MM.1S (cell line): ENCODE data around the gene INO80B.

Experiments
- DNase-seq: peaks from one replicate; pipeline ENCODE4 v3.0.0-alpha.2; 2015
- H2AFZ ChIP-seq: fragments of 300-600 bp; sonication (generic); 2 replicates; pipeline ENCODE4 v1.6.0; 2016; ENCODE audit warnings: antibody characterized with exemption, low read length
- H3F3A ChIP-seq: fragments of 300-600 bp; sonication (generic); 2 replicates; pipeline ENCODE4 v1.6.1; 2016; ENCODE audit warnings: mild to moderate bottlenecking, antibody characterized with exemption, low read length, moderate library complexity, mixed read lengths; ENCODE audit not compliant: insufficient read depth
- H3K27ac ChIP-seq: fragments of 300-600 bp; sonication (generic); 2 replicates; pipeline ENCODE4 v1.5.1; 2016; ENCODE audit warnings: mild to moderate bottlenecking, low read length
- H3K27me3 ChIP-seq: fragments of 300-600 bp; sonication (generic); replicated peaks from 2 replicates; pipeline ENCODE4 v1.6.0; 2016; ENCODE audit warnings: low read length; ENCODE audit not compliant: insufficient read depth
- H3K36me3 ChIP-seq: fragments of 300-600 bp; sonication (generic); replicated peaks from 2 replicates; pipeline ENCODE4 v1.6.1; 2016; ENCODE audit warnings: mild to moderate bottlenecking, low read length, mixed read lengths; ENCODE audit not compliant: insufficient read depth
- H3K4me1 ChIP-seq: fragments of 300-600 bp; sonication (generic); 2 replicates; pipeline ENCODE4 v1.6.1; 2016; ENCODE audit warnings: low read length, mixed read lengths
- H3K4me2 ChIP-seq: fragments of 300-600 bp; sonication (generic); 2 replicates; pipeline ENCODE4 v1.6.0; 2016; ENCODE audit warnings: low read depth, low read length
- H3K4me3 ChIP-seq: fragments of 300-600 bp; sonication (generic); 2 replicates; pipeline ENCODE4 v1.5.1; 2016; ENCODE audit warnings: low read length, mixed read lengths
- H3K79me2 ChIP-seq: fragments of 300-600 bp; sonication (generic); 2 replicates; pipeline ENCODE4 v1.6.1; 2016; ENCODE audit warnings: mixed run types, low read length, mixed read lengths
- H3K9ac ChIP-seq: fragments of 300-600 bp; sonication (generic); 2 replicates; pipeline ENCODE4 v1.6.1; 2016; ENCODE audit warnings: low read length, mixed read lengths
- H3K9me2 ChIP-seq: fragments of 300-600 bp; sonication (generic); replicated peaks from 2 replicates; pipeline ENCODE4 v1.6.1; 2016; ENCODE audit warnings: mild to moderate bottlenecking, low read length, mixed read lengths; ENCODE audit not compliant: insufficient read depth
- H3K9me3 ChIP-seq: fragments of 300-600 bp; sonication (generic); replicated peaks from 2 replicates; pipeline ENCODE4 v1.6.1; 2016; ENCODE audit warnings: mild to moderate bottlenecking, low read length, mixed read lengths; ENCODE audit not compliant: insufficient read depth
- H4K20me1 ChIP-seq: fragments of 300-600 bp; sonication (generic); 2 replicates; pipeline ENCODE4 v1.6.1; 2016; ENCODE audit warnings: mild to moderate bottlenecking, low read length, moderate library complexity, mixed read lengths; ENCODE audit not compliant: insufficient read depth
- CTCF ChIP-seq: fragments of 300-600 bp; sonication (generic); IDR thresholded peaks from 2 replicates; pipeline ENCODE4 v1.5.1; 2016; ENCODE audit warnings: antibody characterized with exemption, low read length, mixed read lengths
- EZH2 ChIP-seq: fragments of 300-600 bp; sonication (generic); optimal IDR thresholded peaks from 2 replicates; pipeline ENCODE3; 2017; ENCODE audit warnings: low read depth, mild to moderate bottlenecking, antibody characterized with exemption, low read length, mixed read lengths
- EZH2phosphoT487 ChIP-seq: fragments of 300-600 bp; sonication (generic); IDR thresholded peaks from 2 replicates; pipeline ENCODE4 v1.6.1; 2018; ENCODE audit warnings: antibody characterized with exemption, low read length

Gene INO80B

GRCh38 chr2:74425523-74425922, 29.4 kb upstream of the INO80B start:
- no peak for TF ChIP-seq EZH2phosphoT487
- no peak for TF ChIP-seq EZH2
- no peak for TF ChIP-seq CTCF
- no peaks in the 10 kb centered on the region for H3K79me2 ChIP-seq
- no peak overlapping the region for H3K4me2 ChIP-seq
- no peak overlapping the region for H3K4me3 ChIP-seq
- H3K4me1 ChIP-seq: peaks cover 3% of the 10 kb centered on the region; the same call in 1 of the 2 replicates
- no peak overlapping the region for H3K27ac ChIP-seq
- no peaks in the 10 kb centered on the region for H3K36me3 ChIP-seq
- peaks cover 8% of the 10 kb centered on the region; the same call in 1 of the 2 replicates for H3F3A ChIP-seq
- no peaks in the 10 kb centered on the region for H3K9me2 ChIP-seq
- no peaks in the 10 kb centered on the region for H3K9me3 ChIP-seq
- no peaks in the 10 kb centered on the region for H4K20me1 ChIP-seq
- no peak overlapping the region for H3K9ac ChIP-seq
- DNase-seq: no peak
- no peak overlapping the region for H2AFZ ChIP-seq
- no peaks in the 10 kb centered on the region for H3K27me3 ChIP-seq

DNA sequence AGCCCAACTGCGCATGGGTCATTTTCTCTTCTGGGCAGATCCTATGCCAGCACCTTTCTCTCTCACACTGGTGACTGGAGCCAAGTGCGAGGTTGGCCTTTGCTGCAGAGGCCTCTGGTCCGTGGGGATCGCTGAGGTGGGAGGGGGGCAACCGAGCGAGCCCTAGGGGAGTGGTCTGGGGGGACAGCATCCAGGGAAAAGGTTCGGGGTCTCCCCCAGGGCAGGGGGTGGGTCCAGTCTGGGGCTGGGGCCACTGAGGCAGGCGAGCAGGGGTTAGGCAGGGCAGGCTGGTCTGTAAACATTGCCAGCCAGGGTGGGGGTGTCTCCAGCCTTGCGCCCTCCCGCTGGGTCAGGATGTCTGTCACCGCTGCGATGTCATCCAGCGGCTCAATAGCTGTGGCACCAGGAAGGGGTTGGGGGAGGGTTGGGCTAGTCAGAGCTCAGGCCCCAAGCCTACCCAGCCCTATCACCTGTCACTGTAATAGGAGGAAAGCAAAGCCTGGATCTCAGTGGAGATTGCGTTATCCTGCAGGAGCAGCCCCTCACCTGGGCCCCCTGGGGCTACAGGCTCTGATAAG, 28.6 kb upstream of the INO80B start:
- DNase-seq: no peak
- H2AFZ ChIP-seq: no peak overlapping the region
- no peaks in the 10 kb centered on the region for H4K20me1 ChIP-seq
- H3K9me3 ChIP-seq: no peaks in the 10 kb centered on the region
- no peak overlapping the region for H3K27ac ChIP-seq
- no peaks in the 10 kb centered on the region for H3K9me2 ChIP-seq
- H3K36me3 ChIP-seq: no peaks in the 10 kb centered on the region
- TF ChIP-seq EZH2: no peak
- no peak for TF ChIP-seq EZH2phosphoT487
- TF ChIP-seq CTCF: no peak
- H3K27me3 ChIP-seq: no peaks in the 10 kb centered on the region
- H3K79me2 ChIP-seq: no peaks in the 10 kb centered on the region
- H3K4me1 ChIP-seq: no peaks in the 10 kb centered on the region; the same call in 1 of the 2 replicates
- H3K9ac ChIP-seq: no peak overlapping the region
- H3F3A ChIP-seq: peaks cover 5% of the 10 kb centered on the region; the same call in 1 of the 2 replicates
- H3K4me2 ChIP-seq: no peak overlapping the region
- no peak overlapping the region for H3K4me3 ChIP-seq

GRCh38 chr2:74427551-74427950, 27.3 kb upstream of the INO80B start:
- H4K20me1 ChIP-seq: no peaks in the 10 kb centered on the region
- no peak overlapping the region for H3K4me2 ChIP-seq
- H3K27ac ChIP-seq: no peak overlapping the region
- no peaks in the 10 kb centered on the region for H3K4me1 ChIP-seq
- no peak for TF ChIP-seq EZH2
- TF ChIP-seq EZH2phosphoT487: no peak
- no peak for TF ChIP-seq CTCF
- H3F3A ChIP-seq: no peaks in the 10 kb centered on the region
- no peaks in the 10 kb centered on the region for H3K9me3 ChIP-seq
- H3K9ac ChIP-seq: no peak overlapping the region
- H3K9me2 ChIP-seq: no peaks in the 10 kb centered on the region
- no peaks in the 10 kb centered on the region for H3K36me3 ChIP-seq
- H3K4me3 ChIP-seq: no peak overlapping the region
- no peaks in the 10 kb centered on the region for H3K27me3 ChIP-seq
- no peaks in the 10 kb centered on the region for H3K79me2 ChIP-seq
- no peak overlapping the region for H2AFZ ChIP-seq
- no peak for DNase-seq
